Measurements from ENCODE around the gene ALDH16A1.
"Not testable (repeated sequence)": the region's sequence is repeated elsewhere in the genome, so short reads cannot be mapped to it uniquely, and the experiment has no call there.

The ALDH16A1 gene

GRCh38 chr19:49441960-49442350 is 11.1 kb upstream of the ALDH16A1 start:
- peak in 1 of 2 experiments; percentile 48 for DNase-seq

GRCh38 chr19:49442354-49442753 is 10.7 kb upstream of the ALDH16A1 start:
- peak; percentile 78 to 79 for DNase-seq

GRCh38 chr19:49442771-49443365 is 10.2 kb upstream of the ALDH16A1 start:
- DNase-seq, result peak; percentile 90 to 92

- DNase-seq, result peak; percentile 97 to 99
Measured at GRCh38 chr19:49443366-49444099, 9.5 kb upstream of the ALDH16A1 start.

- not testable (repeated sequence) for DNase-seq
Measured at GRCh38 chr19:49444100-49444700, 8.8 kb upstream of the ALDH16A1 start.

DNA sequence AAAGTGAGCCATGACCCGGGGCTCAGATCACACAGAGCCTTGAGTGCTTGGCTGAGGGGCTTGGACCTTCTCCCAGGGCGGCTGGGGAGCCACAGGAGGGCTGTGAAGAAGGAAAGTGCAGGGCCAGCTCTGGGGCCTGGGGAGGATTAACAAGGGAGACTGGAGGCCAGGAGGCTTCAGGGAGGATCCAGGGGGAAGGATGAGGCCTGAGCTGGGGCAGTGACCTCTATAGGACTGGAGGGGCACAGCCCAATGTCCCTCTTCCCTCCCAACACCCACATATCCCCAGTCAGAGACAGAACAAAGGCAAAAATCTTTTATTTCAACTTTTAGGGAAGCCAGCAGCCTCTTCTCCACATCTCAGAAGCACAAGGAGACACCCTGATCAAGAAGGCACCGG is 7.0 kb upstream of the ALDH16A1 start:
- no peak for DNase-seq

DNA sequence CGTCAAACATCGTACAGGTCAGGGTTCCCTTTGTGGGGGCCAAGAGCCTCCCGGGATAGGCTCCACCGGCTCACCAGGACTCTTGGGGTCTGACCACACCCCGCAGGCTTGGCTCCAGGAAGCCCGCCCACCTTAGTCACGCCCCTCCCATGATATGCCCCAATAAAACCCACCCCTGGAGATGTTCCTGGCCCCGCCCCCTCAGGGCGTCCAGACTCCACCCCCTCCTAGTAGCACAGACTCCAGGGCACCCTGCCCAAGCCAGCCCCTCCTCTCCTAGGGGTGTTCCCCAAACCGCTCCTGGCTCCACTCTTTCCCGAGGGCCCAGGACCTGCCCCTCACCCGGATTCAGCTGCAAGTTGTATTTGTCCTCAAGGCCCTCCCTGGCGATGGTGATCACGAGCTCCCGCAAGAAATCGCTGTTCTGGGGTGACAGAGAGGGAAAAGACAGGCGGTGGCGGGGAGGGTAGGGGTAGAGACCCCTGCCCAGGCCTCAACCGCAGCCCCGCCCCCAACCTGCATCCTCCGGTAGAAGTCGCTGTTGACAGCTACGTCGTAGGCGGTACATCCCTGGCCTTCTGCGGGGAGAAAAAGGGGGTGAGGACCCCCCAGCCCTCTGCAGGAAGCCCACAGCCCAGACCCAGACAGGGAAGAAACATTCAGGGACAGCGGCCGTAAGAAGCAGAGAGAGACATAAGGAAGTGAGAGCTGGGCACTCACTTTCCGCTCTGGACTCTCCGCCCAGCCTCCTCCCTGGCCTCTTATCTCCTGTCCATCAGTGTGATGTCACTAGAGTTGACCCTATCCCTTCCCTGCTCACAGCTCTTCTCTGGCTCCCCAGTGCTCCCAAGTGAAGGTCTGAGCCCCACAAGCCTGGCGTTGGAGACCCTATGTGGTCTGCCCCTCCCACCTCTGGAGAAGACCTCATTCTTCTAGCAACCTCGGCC is 5.3 kb upstream of the ALDH16A1 start:
- peak in 1 of 2 experiments; percentile 30 for DNase-seq

- no peak for DNase-seq
Measured at GRCh38 chr19:49448432-49448786, 4.6 kb upstream of the ALDH16A1 start.

GRCh38 chr19:49450405-49450804 is 2.6 kb upstream of the ALDH16A1 start:
- no peak for DNase-seq

GRCh38 chr19:49451430-49452181 is 1.4 kb upstream of the ALDH16A1 start, which contains the start of gene PIH1D1:
TSS of gene PIH1D1 (minus strand) at chr19:49451814. CDS start at chr19:49451574, 240 bp downstream.
- DNase-seq, result peak; percentile 100

- no peak for DNase-seq
Measured at GRCh38 chr19:49453757-49454240, 774 bp downstream of the ALDH16A1 start.

GRCh38 chr19:49455773-49456172 is 2.7 kb downstream of the ALDH16A1 start:
- DNase-seq, result no peak

GRCh38 chr19:49456326-49456725 is 3.3 kb downstream of the ALDH16A1 start:
- no peak for DNase-seq

GRCh38 chr19:49458567-49458903 is 5.5 kb downstream of the ALDH16A1 start:
- DNase-seq, result no peak

DNA sequence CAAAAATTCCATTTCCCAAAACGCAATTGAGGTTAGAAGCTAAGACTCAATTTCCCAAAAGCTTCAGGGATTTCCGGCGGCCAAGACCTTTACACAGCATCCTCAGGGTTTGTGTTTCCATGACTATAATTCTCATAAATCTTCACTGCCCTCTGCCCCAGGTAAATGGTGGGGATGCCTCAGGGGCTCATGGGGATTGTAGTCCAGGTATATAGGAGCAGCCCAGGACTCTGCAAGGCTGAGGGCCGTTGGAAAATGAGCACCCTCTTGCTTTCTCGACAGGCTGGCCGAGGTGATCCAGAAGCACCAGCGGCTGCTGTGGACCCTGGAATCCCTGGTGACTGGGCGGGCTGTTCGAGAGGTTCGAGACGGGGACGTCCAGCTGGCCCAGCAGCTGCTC is 6.4 kb downstream of the ALDH16A1 start:
- no peak for DNase-seq

- not testable (repeated sequence) for DNase-seq
Measured at GRCh38 chr19:49461130-49461529, 8.1 kb downstream of the ALDH16A1 start.

GRCh38 chr19:49461656-49462055 is 8.6 kb downstream of the ALDH16A1 start:
- no peak for DNase-seq

DNA sequence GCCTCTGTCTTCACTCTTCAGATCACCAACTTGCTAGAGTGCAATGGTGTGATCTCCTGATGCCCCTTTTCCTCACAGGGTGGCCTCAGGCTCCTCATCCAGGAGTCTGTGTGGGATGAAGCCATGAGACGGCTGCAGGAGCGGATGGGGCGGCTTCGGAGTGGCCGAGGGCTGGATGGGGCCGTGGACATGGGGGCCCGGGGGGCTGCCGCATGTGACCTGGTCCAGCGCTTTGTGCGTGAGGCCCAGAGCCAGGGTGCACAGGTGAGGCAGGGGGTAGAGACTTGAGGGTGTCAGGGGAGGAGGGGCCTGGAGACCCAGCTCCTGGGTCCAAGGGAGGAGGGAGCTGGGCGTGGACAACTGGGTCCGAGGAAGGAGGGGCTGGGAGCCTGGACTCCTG is 9.5 kb downstream of the ALDH16A1 start:
- DNase-seq, result no peak

GRCh38 chr19:49463960-49464740 is 11.1 kb downstream of the ALDH16A1 start:
- DNase-seq, result no peak

- no peak for DNase-seq
Measured at GRCh38 chr19:49465371-49465770, 12.3 kb downstream of the ALDH16A1 start.

- no peak for DNase-seq
Measured at GRCh38 chr19:49468199-49468598, 15.2 kb downstream of the ALDH16A1 start.
